Effector memory CD4-positive, alpha-beta T cell (primary cell): ENCODE measurements around the gene USP46.

Source experiments
- DNase-seq, 3 donors: peaks; one replicate each; pipeline ENCODE4 v3.0.0-alpha.2; 2020
- H3K27ac ChIP-seq: 2 replicates; pipeline ENCODE4 v1.7.0; 2013; ENCODE audit warnings: mild to moderate bottlenecking, low read length, moderate library complexity; ENCODE audit not compliant: insufficient read depth, poor library complexity, severe bottlenecking
- H3K27me3 ChIP-seq: replicated peaks from 2 replicates; pipeline ENCODE4 v1.7.0; 2013; ENCODE audit warnings: mild to moderate bottlenecking, low read length; ENCODE audit not compliant: insufficient read depth, control insufficient read depth, poor library complexity, severe bottlenecking
- H3K36me3 ChIP-seq: 2 replicates; pipeline ENCODE4 v1.7.0; 2013; ENCODE audit warnings: mild to moderate bottlenecking, low read length, moderate library complexity; ENCODE audit not compliant: control insufficient read depth, insufficient read depth
- H3K4me1 ChIP-seq: 2 replicates; pipeline ENCODE4 v1.7.0; 2013; ENCODE audit warnings: low read length, mild to moderate bottlenecking; ENCODE audit not compliant: control insufficient read depth, insufficient read depth, poor library complexity, severe bottlenecking
- H3K4me3 ChIP-seq: 2 replicates; pipeline ENCODE4 v1.7.0; 2013; ENCODE audit warnings: low read length, low read depth, mild to moderate bottlenecking; ENCODE audit not compliant: insufficient read depth, poor library complexity, severe bottlenecking
- H3K9me3 ChIP-seq: 2 replicates; pipeline ENCODE4 v1.7.0; 2013; ENCODE audit warnings: mild to moderate bottlenecking, low read length, moderate library complexity; ENCODE audit not compliant: control insufficient read depth

The USP46 gene

DNA sequence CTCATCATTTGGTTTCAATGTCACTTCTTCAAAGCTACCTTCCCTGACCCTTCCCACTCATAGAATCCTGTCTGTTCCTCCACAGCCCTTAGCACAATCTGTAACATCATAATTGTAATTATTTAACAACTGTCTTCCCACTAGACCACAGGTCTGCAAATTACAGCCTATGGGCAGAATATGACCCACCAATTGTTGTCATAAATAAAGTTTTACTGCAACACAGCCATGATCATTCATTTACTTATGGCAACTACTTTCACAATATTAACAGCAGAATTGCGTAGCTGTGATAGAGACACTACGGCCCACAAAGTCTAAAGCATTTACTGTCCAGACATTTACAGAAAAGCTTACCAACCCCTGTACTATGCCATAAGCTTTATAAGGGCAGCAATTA lies 15.9 kb downstream of the USP46 start:
- H3K4me3 ChIP-seq = no peak overlapping the region
- H3K9me3 ChIP-seq = no peaks in the 10 kb centered on the region
- H3K36me3 ChIP-seq = no peaks in the 10 kb centered on the region
- no peak overlapping the region for H3K27ac ChIP-seq
- no peaks in the 10 kb centered on the region for H3K27me3 ChIP-seq
- H3K4me1 ChIP-seq = peaks cover 3% of the 10 kb centered on the region
- no peak for DNase-seq

DNA sequence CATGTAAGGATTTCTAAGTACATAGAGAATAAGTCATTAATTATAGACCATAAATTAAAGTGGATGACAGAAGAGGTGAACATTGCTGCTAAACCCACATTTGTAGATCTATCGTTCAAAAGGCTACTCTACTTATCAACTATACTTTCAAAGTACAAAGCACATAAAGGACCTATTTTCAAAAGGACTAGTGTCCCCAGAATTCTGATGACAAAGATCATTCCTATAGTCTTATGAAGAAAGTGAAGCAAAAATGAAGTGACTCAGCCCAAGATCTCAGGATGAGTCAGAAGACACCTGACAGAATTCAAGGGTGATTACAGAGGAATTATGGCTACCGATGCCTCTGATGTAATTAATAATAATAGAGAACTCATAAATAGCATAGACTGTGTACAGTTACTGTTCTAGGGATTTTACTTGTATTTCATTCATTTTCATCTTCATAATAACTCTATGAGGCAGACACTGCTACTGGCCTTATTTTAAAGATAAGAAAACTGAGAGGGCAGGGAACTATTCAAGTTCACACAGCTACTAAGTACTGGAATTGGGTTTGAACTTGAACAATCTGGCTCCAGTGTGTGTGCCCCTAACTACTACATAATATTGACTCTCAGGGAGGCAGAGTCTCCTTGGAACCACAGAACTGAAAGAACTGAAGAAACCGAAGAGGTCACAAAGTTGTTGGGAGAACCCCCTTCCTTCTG lies 17.1 kb downstream of the USP46 start:
- no peaks in the 10 kb centered on the region for H3K9me3 ChIP-seq
- H3K4me3 ChIP-seq = no peak overlapping the region
- H3K36me3 ChIP-seq = no peaks in the 10 kb centered on the region
- no peak overlapping the region for H3K27ac ChIP-seq
- H3K4me1 ChIP-seq = peaks cover 3% of the 10 kb centered on the region
- DNase-seq = no peak
- no peaks in the 10 kb centered on the region for H3K27me3 ChIP-seq

DNA sequence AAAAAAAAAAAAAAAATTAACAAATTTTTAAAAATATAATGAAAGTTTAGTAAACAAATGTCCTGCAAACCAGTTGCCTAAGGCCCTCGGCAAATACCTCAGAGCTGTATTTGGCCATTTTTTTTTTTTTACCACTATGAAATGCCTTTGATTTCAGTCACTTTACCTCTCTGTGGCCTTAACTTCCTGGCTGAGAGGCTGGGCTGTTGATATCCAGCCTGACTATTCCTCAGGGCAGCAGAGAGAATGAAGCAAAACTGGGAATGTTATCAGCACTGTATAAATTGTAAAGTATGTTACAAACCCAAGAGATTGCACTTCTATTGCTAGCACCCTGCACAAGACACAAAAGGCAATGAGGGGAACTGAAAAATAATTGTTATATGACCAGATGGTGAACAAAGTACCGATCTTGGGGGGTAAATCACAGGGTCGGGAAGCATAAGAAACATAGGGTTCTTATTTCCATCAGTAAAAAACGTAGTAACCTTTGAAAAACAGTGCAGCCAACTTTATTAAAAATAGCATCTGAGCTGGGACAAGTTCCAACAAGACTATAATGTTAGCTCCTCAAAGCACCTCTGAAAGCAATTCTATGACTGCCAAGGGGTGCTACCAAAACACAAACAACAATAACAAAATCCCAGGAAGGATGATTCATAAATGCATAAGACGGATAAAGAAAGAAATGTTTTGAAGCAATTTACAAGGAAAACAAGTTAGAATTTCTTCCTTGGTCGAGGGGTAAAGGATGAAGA lies 18.1 kb downstream of the USP46 start:
- Histone ChIP-seq H3K4me1 (peaks cover 3% of the 10 kb centered on the region), H3K27me3 (no peaks in the 10 kb centered on the region), H3K9me3 (no peaks in the 10 kb centered on the region), H3K36me3 (no peaks in the 10 kb centered on the region), H3K4me3 (no peak overlapping the region), H3K27ac (no peak overlapping the region)
- DNase-seq = no peak

DNA sequence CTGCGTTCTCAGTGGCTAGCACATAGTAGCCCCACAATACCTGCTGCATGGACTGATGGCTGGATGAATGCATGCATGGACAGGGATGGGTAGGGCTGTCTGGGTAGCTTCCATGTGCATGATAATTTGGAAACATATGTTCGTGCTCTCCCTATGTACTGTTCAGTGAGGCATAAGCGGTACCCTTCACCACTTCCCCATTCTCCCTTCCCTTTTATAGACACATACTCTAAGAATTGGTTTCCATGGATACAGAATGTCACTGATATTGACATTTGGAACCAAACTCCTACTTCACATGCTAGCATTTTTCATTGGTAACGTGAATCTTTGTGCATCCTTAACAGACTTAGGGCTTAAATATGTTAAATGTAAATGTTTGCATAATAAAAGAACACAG lies 20.4 kb downstream of the USP46 start:
- H3K9me3 ChIP-seq = no peaks in the 10 kb centered on the region
- H3K27me3 ChIP-seq = no peaks in the 10 kb centered on the region
- H3K4me1 ChIP-seq = no peaks in the 10 kb centered on the region
- no peaks in the 10 kb centered on the region for H3K36me3 ChIP-seq
- no peak for DNase-seq
- H3K4me3 ChIP-seq = no peak overlapping the region
- no peak overlapping the region for H3K27ac ChIP-seq

DNA sequence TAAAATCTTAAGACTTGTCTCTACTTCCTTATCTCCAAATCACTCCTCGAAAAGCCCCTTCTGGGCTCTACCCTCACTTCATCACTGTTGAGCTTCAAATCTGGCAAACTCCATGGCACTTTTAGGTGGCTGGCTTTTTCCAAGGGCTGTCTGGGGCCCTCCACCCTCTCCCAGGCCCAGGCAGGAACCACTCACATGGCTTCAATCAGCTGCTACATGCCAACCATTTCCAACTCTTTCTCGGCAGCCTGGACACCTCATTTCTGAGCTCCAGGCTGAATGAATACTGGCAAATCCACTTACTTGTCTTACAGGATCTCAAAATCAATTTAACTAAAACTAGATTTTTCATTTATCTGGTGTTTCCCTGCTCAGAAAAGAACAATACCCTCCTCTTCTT lies 22.0 kb downstream of the USP46 start:
- Histone ChIP-seq H3K27me3 (no peaks in the 10 kb centered on the region), H3K27ac (no peak overlapping the region), H3K4me3 (no peak overlapping the region), H3K36me3 (no peaks in the 10 kb centered on the region), H3K9me3 (no peaks in the 10 kb centered on the region), H3K4me1 (no peaks in the 10 kb centered on the region)
- DNase-seq = no peak

DNA sequence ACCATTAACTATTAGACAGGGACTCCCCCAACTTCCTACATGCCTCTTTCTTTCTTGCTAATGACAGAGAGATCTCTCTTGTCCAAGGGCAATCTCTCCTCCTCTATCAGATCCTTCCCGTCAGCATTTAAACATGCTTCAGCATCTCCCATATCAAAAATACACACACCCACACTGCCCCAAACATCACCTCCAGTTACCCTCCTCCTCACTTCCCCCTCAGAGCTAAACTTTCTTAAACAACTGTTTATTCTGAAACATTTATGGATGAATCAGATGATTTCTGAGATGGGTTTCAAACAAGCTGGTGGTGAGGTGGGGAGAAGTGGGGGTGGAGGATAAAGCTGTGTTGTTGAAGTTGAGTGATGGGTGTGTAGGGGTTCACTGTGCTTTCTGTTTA lies 23.5 kb downstream of the USP46 start:
- DNase-seq = no peak
- Histone ChIP-seq H3K4me1 (no peaks in the 10 kb centered on the region), H3K36me3 (no peaks in the 10 kb centered on the region), H3K27ac (no peak overlapping the region), H3K9me3 (no peaks in the 10 kb centered on the region), H3K4me3 (no peak overlapping the region), H3K27me3 (no peaks in the 10 kb centered on the region)

DNA sequence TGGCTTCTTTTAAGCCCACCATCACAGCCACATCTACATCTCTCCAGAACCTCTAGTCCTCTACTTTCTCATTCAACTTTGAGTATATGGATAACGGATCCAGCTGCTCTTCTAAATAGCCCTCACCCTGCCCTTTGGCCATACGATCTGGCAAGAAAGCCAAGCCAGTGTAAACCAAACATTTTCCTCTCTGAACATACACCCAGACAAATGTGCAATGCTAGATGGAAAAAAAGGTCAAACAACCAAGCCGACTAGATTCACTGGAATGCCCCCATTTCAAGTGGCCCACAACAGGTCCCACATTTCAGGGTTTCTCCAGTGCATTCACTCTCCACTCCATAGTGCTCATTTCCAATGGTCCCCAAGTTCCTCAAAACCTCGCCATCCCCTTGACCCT lies 24.0 kb downstream of the USP46 start:
- Histone ChIP-seq H3K27ac (no peak overlapping the region), H3K9me3 (no peaks in the 10 kb centered on the region), H3K4me3 (no peak overlapping the region), H3K27me3 (no peaks in the 10 kb centered on the region), H3K4me1 (no peaks in the 10 kb centered on the region), H3K36me3 (no peaks in the 10 kb centered on the region)
- no peak for DNase-seq

DNA sequence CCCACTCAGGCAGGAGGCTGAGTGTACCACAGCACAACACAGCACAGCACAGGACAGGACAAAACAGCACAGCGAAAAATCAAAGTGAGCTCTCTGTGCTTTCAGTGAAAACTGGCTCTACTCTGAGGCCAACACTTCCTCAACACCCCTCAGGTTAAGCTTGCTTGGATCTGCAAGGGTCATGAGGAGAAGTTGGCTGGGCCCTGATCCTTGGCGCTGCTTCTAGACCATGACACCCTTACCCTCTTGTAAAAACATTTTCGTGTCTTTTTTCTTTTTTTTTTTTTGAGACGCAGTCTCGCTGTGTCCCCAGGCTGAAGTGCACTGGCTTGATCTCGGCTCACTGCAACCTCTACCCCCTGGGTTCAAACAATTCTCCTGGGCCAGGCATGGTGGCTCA lies 25.3 kb downstream of the USP46 start:
- no peak overlapping the region for H3K4me3 ChIP-seq
- no peaks in the 10 kb centered on the region for H3K27me3 ChIP-seq
- H3K27ac ChIP-seq = no peak overlapping the region
- no peak for DNase-seq
- no peaks in the 10 kb centered on the region for H3K4me1 ChIP-seq
- no peaks in the 10 kb centered on the region for H3K9me3 ChIP-seq
- no peaks in the 10 kb centered on the region for H3K36me3 ChIP-seq

DNA sequence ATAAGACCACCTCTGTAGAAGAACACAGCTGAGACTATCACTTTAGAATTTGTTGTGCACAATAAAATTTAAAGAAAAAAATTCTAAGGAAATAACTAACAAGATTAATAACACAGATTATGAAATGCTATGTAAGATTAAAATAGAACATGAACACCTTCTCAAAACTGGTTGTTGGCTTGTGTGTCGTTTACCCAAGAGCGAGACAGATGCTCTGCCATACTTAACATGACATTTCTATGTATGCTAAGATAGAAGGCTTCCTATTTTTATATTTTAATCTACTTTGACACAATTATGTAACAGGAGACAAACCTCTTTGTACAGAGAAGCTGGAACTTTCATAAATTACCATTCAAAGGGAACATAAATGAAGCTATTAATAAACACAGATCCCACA lies 30.1 kb downstream of the USP46 start:
- Histone ChIP-seq H3K4me3 (no peak overlapping the region), H3K36me3 (no peaks in the 10 kb centered on the region), H3K27ac (no peak overlapping the region), H3K27me3 (no peaks in the 10 kb centered on the region), H3K9me3 (no peaks in the 10 kb centered on the region), H3K4me1 (no peaks in the 10 kb centered on the region)
- DNase-seq = no peak

DNA sequence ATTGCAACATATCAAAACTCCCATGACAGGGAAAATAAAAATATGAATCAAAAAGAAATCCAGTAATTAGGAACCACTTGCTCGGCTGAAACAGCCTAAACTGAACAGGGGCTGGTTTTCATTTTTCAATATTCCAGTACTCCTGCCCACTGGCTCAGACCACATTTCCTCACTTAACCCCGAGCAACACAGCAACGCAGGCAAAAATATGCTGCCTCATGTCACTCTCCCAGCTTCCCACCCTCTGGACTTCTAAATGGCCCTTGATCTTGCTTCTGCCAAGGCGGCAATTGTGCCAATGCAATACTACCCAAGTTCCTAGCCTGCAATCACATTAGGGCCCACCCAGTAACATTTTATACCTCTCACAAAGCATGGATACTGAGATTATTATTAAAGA lies 30.6 kb downstream of the USP46 start:
- no peaks in the 10 kb centered on the region for H3K4me1 ChIP-seq
- no peaks in the 10 kb centered on the region for H3K27me3 ChIP-seq
- H3K27ac ChIP-seq = no peak overlapping the region
- H3K36me3 ChIP-seq = no peaks in the 10 kb centered on the region
- H3K9me3 ChIP-seq = no peaks in the 10 kb centered on the region
- no peak overlapping the region for H3K4me3 ChIP-seq
- DNase-seq = no peak
